ENCODE data around the gene ZFAND3.

ZFAND3 gene

GRCh38 chr6:38167598-38167997 lies 348.1 kb downstream of the ZFAND3 start:
- TF ChIP-seq CTCF (conservative IDR thresholded peaks at IDR 0.05; ENCODE audit: low read depth, low read length): no peak
- DNase-seq (ENCODE audit: low read depth): no peak
- no peak overlapping the region for H3K4me3 ChIP-seq (ENCODE audit: low read depth, low read length)

GRCh38 chr6:38168126-38168525 lies 348.6 kb downstream of the ZFAND3 start:
- no peak for DNase-seq (ENCODE audit: low read depth)
- TF ChIP-seq CTCF (conservative IDR thresholded peaks at IDR 0.05; ENCODE audit: low read depth, low read length): no peak

DNA sequence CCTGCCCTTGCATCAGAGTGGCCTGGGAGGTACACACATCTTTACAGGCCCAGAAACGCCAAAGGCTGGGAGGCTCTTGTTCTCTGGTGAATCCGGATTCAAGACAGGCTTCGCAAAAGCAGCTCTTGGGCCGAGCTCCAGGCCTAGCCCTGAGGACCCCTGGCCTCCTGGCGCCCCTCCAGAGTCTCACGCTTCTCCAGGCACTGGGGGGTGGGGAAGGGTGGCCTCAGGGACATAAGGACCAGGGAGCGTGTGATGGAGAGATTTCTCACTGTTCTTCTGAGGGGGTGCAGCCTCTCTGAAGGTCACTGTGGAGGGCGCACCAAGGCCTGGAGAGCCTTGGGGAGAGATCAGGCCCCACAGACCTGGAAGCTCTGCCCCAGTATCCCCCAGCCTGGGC lies 349.2 kb downstream of the ZFAND3 start:
- no peak overlapping the region for H3K4me3 ChIP-seq (ENCODE audit: low read depth, low read length)
- TF ChIP-seq CTCF (conservative IDR thresholded peaks at IDR 0.05; ENCODE audit: low read depth, low read length): no peak
- no peak for DNase-seq (ENCODE audit: low read depth)

More at GRCh38 chr6:38168126-38168525, 348.6 kb downstream of the ZFAND3 start:
- no peak overlapping the region for H3K4me3 ChIP-seq (ENCODE audit: low read depth, low read length)

DNA sequence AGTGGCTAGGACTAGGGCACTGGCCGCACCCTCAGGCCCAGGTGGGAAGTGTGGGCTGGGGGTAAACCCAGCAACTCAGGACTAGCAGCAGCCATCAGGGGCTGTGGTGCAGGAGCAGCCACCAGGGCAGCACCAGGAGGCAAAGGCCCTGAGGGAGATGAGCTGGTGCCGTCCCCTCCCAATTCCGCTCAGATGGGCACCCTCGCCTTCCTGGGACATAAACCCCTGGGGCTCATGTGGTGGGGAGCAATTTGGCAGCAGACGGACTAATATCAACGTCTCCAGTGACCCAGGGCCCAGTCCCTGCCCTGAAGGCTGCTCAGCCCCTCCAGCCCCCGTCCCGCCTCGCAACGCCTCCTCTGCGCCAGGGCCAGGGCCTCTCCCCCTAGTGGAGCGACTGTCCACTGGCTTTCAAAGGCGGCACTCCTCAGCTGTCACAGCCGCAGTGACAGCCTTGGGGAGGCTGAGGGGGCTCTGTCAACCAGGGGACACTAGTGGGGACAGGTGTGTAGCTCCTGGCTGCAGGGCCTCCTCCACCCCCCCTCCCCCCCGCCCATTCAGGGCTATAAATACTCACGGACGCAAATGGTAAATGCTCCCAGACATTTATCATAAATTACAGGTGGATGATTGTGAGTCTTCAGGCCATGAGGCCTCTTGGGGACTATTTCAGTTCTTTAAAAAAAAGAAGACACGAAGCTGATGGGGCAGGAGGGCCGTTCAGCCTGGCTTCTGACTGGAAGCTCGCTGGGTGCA lies 349.9 kb downstream of the ZFAND3 start:
- no peak overlapping the region for H3K4me3 ChIP-seq (ENCODE audit: low read depth, low read length)
- DNase-seq (ENCODE audit: low read depth): no peak
- TF ChIP-seq CTCF (conservative IDR thresholded peaks at IDR 0.05; ENCODE audit: low read depth, low read length): no peak

GRCh38 chr6:38169977-38170526 lies 350.5 kb downstream of the ZFAND3 start:
- TF ChIP-seq CTCF (conservative IDR thresholded peaks at IDR 0.05; ENCODE audit: low read depth, low read length): no peak
- DNase-seq (ENCODE audit: low read depth): no peak
- H3K4me3 ChIP-seq (ENCODE audit: low read depth, low read length): no peak overlapping the region

GRCh38 chr6:38170666-38171355 lies 351.3 kb downstream of the ZFAND3 start:
- DNase-seq (ENCODE audit: low read depth): no peak
- no peak for TF ChIP-seq CTCF (conservative IDR thresholded peaks at IDR 0.05; ENCODE audit: low read depth, low read length)
- H3K4me3 ChIP-seq (ENCODE audit: low read depth, low read length): no peak overlapping the region

Data from choroid plexus epithelial cell (primary cell).